Measurements from ENCODE around the gene SPA17.

The SPA17 gene

DNA sequence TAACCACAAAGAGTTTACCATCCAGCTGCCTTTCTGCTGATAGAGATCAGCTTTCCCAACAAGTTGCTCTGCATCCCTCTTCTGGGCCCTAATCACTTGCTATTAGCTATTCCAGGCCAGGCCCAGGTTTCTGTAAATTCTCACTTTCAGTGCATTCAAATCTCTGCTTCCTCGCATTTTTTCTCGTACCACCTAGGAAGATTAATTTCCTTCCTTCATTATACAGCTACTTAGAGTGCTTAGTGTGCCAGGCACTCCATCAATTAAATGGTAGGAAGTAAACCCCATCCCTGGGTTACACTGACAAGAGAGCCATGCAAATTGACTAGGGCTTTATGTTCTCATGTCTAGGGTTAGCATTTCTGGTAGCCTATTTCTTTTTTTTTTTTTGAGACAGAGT is 9.8 kb upstream of the SPA17 start:
- no peak for DNase-seq

DNA sequence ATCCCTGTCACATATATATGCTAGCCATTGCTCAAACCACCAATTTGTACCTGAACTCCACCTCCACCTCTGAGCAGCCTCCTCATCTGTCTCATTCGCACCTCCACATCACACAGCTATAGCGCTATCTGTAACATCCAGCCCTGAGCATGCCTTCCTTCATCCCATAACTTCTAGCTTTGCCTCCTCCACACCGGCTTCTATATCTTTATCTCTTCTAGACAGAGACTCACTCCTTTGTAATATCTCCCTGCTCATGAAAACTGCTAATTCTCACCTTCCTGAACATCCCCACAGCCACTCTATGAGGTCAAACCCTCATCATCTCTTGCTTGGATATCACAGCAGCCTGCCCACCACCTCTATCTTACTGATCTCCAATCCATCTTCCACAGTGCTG is 6.1 kb upstream of the SPA17 start:
- no peak for DNase-seq

DNA sequence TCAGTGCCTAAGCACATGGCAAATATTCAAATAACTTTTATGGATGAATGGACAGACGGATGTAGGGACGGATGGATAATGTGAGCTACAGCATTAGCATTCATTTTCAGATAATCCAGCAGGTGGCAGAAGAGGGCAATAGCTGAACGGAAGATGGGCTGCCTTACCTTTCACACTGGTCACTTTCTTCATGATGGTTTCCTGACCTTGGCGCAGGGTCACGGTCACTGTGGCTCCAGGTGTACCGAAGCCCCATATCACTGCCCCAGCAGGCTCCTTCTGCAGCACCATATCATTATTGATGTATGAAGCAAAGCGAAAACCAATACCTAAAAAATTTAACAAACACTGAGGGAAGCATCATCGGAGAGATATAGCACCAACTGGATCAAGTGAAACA is 4.5 kb upstream of the SPA17 start:
- no peak for DNase-seq

DNA sequence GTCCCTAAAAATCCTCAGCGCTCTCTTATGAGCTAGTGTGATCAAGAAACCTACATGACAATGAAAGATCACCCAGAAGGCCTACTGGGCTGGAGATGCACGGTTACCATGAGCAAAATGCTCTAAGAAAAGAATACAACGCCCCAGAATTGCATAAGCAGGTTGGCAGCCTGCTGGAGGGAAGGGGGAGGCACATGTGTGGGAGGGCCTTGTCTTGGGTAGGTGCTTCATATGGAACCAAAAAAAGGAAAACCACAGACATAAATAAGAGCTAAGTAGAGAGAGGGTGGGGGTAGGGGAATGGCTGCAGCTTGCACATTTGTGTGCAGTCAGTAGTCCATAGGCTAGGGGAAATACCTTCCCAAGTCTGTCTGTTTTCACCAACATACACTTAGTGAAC is 3.0 kb upstream of the SPA17 start:
- no peak for DNase-seq

DNA sequence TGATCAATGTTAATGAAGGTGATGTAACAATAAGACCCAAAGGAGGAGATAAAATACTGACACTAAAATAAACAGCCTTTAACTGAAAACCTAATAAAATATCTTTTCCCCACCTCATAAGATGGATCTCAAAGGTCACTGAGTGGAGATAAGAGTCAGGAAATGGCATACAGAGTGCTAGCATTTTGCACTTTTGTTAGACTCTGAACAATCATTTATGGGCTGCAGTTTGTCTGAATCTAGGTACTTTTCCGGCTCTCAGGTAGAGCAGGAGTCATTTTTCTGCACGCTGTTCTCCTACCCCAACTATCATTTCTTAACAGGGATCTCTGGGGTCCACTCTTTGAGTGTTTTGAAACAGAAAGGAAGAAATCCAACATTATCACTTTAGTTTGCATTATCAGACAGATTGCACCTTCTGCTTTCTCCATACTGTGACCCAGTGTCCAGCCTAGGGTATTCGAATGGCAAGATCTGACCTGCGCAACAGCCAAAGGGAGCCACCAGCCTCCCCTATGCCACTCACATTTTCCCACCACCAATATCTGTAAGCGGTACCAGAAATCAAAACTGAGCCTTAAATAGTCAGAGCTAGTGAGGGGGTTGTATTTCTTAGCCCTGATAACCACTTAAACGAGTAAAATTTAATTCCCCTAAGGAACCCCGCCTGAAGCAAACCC is 1.0 kb upstream of the SPA17 start:
- no peak for DNase-seq

DNA sequence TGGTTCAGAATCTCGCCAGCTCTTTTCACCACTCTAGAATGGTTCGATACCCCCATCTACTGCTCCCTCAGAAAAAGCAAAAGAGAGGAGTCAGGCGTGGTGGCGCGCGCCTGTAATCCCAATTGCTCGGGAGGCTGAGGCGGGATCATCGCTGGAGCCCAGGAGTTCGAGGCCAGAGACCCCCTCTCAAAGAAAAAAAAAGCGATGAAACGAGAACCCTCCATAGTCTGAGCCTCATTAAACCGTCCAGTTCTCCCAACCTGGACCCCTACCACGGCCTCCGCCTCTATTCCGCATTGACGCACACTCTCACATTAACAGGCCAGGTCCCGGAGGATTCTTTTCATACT is 439 bp downstream of the SPA17 start:
- no peak for DNase-seq

DNA sequence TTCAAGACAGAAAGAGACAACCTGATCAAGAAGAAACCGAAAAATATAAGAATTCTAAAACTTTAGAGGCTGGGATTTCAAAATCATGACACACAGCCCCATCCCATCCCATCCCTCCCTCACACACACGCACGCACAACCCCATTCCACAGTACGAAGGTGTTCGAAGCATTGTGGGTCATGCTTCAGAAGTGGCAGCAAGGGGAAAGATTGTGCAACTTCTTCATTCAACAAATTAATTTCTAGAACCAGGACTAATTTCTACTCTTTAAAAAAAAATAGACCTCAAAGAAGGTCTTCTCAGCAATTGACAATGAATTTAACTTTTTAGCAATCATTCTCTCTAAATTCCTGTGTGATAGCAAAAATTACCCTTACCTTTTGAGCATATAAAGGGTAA is 867 bp downstream of the SPA17 start:
- DNase-seq = no peak

DNA sequence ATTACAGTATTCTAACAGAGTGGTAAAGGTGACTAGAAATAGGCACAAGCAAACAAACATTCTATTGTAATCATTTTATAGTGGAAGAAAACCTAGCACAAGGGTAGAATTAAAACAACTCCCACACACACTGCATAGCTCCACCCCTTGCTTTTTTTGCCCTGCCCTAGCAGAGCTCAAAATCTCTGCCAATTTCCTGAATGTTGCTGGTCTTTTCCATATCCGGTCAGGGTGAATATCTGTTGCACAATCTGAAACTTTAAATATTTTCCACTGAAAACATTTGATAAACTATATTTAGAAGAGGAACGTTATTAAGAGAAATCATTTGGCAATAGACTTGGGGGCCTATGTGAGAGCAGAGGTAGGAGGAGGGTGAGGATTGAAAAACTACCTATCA is 2.7 kb downstream of the SPA17 start:
- no peak for DNase-seq

DNA sequence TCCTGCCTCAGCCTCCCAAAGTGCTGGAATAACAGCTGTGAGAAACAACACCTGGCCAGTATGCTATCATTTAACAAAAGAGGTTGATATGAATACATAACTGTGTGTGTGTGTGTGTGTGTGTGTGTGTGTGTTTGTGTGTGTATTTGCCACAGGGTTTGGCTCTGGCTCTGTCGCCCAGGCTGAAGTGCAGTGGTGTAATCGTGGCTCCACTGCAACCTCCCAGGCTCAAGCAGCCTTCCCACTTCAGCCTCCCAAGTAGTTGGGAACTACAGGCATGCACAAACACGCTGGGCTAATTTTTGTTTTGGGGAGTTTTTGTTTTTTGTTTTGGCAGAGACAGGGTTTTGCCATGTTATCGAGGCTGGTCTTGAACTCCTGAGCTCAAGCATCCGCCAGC is 4.7 kb downstream of the SPA17 start:
- no peak for DNase-seq

DNA sequence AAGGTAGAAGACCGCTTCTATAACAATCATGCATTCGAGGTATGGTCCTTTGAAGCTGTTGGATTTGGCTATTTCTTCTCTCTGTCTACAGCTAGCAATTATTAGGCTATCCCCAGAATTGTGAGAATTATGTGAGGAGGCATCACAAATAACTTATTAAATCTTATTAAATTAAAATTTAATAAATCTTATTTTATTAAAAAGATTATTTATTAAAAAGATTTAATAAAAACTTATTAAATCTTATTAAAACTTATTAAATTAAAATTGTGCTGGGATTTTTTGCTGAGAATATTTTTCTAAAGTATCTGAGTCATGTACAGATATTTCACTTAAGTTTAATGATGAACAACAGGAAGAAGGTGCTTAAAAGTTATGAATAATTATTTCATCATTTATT is 7.7 kb downstream of the SPA17 start:
- no peak for DNase-seq

DNA sequence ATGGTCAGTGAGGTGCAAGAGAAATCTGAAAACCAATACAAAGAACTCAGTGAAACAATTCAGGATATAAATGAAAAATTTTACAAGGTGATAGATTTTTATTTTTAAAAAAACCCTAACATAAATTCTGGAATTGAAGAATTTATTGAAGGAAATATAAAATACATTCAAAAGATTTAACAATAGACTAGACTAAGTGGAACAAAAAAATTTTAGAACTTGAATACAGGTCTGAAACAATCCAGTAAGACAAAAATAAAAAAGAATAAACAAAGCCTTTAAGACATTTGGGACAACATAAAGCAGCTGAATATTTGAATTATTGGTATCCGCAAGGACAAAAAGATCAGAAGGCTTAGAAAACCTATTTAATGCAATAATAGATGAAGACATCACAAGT is 8.7 kb downstream of the SPA17 start:
- DNase-seq = no peak

DNA sequence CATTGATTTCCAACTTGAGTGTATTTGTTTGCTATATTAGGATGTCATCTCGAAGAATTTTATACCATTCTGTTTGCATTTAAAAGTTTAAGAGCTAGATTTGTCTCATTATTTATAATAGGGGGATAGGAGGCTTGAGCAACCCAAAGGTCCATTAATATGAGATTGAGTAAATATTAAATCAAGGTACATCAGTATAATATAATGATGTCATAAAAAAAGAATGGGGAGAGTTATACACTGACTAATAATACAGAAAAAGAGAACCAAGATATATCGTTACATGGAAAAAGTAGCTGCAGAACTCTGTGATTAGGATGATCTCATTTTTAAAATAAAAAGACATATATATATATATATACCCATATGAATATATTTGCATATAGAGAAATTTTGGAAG is 19.4 kb downstream of the SPA17 start:
- DNase-seq = no peak

DNA sequence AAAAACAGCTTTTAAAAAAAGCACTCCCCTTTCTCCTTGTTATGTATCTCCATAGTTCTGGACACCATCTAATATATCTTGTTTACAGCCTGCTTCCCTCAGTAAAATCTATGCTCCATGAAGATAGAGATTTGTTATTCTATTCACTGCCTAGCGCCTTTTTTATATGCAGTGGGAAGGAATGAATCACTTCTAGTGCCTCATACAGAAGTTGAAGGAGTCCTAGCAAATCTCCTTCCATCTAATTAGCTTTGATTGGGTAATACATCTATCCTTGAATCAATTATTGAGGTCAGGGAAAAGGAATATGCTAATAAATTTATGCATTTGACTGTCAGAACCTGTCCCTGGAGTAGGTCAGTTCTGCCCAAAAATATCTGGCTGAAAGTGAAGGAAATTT is 25.8 kb downstream of the SPA17 start:
- no peak for DNase-seq

DNA sequence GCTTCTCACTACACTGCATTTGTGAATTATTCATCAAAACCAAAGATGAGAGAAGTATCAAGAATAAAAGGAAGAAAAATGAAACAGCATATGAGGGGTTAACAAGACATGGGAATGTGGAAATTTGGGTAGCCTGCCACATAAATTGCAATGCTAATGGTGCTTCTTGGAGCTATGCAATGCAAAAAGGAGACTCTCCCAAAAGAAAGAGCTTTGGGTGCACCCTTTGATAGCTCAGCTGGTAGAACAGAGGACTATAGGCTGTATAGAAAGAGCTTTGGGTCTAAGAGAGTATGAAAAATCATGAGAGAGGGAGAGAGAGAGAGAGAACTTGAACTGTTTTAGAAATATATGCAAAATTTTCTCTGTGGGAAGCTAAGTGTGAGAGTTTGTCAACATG is 26.3 kb downstream of the SPA17 start:
- no peak for DNase-seq

DNA sequence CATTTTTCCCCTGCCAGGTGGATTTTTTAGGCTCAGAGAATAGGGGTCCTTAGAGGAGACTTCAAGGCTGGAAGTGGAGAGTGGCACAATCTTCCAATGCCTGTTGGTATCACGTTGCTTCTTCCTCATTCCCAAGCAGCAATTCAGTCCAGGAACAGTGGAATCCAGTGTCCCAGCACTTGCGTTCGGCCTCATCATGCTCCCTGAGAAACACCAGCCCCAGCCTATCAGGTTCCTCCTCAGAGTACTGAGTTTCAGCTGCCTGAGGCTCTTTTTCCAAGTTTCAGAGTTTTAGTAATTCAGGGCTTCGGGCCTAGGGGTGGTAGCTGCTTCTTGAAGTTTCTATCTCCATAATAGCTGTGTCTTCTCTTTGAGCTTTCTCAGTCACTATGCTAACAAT is 34.1 kb downstream of the SPA17 start:
- no peak for DNase-seq

DNA sequence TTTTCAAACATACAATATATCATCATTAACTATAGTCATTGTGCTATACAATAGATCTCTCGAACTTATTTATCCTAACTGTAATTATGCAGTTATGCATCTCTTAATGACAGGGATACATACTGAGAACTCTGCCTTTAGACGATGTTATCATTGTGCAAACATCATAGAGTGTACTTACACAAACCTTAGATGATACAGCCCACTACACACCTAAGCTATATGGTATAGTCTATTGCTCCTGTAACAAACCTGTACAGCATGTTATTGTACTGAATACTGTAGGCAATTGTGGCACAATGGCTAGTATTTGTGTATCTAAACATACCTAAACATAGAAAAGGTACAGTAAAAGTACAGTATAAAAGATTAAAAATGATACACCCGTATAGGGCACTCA is 38.7 kb downstream of the SPA17 start:
- no peak for DNase-seq

DNA sequence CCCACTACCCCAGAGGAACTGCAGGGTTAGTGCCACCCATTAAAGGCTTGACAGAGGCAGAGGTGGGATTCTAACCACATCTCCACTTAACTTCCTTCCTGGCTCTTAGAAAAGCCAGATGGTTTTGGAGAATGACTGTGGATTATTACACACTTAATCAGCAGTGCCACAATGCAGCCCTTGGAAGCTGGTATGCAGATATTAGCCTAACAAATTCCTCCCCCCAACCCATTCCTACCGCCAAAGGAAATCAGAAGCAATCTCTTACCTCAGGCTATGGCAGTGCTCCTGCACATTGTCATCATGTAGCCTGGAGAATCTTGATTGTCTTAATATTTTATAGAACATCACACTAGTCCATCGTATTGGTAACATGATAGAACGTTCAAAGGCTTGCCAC is 42.9 kb downstream of the SPA17 start:
- no peak for DNase-seq

DNA sequence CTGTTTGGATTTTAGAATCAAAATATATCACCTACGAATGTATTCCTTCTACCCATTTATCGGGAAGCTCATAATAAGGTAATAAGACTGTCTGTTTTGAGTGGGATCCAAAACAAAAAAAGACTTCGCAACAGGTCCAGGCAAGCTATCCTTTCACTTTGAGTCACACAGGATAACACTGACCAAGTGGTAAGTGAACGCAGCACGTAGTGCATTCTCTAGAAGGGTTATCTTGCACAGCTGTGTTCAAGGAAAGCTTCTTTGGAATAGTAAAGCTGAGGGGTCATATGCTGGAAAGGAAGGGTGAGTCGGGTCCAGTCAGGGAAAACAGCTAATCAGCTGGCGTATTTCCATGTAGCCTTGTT is 43.7 kb downstream of the SPA17 start:
- DNase-seq = no peak

DNA sequence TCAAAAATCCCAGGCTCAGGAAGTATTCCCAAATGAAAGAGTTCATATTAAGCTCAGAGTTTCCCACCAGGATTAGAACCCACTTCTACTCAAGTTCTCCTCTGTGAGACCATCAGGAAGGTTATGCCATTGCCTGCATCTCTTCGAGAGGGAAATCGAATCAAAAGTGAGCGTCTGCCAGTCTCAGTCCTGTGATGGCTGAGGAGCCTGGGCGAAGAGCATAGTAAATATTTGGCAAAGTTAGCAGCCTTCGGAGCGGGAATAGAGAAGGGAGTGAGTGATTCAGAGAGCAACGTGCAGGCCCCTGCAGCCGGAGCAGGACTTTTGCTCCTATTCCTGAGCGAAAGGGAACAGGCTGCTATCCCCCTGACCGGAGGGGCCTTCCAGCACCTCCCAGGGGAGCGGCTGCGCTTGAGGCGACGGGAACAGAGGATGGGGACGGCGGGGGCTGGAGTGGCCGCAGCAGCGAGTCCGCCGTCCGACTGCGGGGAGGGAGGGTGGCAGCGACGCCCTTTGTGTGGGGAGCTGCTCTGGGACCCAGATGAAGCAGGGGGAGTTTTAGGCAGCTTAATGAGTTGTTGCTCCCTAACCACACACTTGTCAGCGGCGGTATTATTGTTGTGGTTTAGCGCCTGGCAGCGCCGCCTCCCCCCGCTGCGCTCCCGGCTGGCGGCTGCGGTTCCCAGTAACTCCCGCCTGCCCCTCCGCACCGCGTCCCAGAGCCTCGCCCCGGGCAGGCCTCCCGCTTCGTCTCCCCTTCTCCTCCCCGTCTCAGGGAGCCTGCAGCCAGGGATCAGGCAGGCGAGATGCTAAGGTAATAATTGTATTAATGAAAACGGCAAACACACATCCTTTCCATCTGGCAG is 44.3 kb downstream of the SPA17 start:
- DNase-seq = no peak

DNA sequence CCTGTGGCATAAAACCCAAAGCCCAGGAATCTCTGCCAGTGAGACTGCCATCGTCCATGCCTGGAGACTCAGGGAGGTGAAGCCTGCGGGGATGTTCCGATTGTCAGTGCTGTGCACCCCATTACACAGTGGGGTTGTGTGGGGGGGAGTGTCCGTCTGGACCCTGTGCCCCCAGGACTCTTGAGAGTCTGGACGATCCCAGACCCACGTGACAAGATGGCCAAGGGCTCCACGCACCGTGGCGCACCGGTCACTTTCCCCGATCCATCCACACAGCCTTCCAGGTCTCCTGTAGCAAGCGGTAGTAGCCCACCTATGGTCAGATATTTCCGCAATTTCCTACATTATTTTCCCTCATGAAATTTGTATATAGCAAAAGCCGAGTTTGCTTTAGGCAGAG is 45.1 kb downstream of the SPA17 start:
- DNase-seq = no peak

DNA sequence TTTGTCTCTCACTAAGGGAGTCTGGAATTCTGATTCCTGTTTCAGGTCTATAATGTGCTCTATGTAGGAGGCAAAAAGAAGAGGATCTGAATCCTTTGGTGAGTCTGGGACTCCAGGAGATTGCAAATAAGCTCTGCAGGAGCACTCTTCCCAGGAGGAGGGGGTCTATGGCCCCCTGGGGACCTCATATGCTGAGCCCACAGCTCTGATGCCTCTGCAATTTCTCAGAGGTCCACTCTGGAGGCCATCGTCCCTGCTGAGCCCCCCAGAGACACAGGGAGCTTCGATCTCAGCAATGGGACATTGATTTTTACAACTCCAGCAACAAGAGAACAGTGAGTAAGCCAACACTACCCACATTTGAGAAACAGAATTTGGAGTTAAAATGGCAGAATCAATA is 45.8 kb downstream of the SPA17 start:
- DNase-seq = no peak

DNA sequence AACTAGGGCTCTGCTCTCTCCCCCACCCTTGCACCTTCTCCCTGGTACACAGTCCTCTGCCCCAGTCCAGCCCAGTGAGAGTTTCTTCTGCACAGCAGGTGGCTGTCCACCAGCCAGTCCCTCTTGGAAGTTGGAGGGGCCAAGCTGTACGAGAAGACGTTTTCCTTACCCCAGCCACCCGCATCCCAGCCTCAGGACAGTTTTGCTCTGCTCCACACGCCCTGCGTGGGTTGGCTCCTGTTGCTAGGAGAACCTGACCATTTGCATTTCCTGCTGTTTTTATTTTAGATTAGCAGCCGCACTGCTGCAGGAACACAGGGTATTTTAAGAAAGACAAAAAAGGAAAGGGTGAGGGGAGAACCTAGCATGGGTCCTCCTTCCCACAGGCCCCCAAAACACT is 48.5 kb downstream of the SPA17 start:
- DNase-seq = no peak

DNA sequence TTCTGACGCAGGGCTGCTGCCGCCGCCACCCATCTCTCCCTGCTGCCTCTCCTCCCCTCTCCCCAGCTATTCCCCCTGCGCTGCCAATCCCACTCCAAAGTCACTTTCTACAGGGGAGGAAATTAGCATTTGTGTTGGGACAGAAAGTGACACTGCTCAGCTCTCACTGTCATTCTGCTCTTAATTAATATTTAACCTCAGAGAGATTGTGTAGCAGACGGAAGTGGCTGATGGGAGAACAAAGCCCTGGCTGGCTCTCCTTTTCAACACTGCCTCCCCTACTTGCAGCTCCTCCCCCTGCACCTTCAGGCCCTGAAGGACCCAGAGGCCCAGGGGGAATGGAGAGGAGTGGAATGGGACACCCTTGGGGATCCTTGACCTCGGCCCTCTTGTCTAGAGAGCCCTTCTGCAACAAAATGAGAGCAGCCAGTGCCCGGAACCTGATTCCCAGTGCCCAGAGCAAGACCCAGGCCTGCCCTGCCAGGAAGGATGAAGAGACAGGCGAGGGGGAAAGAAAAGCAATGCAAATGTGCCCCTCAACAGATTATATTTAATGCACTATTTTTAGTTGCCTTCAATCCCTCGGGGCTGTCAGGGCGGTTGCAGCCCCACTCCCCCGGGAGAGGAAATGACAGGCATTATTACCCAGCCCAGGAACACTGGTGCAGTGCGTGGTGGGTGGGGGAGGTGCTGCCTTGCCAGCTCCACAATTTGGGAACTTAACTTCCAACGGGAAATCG is 51.4 kb downstream of the SPA17 start:
- no peak for DNase-seq

DNA sequence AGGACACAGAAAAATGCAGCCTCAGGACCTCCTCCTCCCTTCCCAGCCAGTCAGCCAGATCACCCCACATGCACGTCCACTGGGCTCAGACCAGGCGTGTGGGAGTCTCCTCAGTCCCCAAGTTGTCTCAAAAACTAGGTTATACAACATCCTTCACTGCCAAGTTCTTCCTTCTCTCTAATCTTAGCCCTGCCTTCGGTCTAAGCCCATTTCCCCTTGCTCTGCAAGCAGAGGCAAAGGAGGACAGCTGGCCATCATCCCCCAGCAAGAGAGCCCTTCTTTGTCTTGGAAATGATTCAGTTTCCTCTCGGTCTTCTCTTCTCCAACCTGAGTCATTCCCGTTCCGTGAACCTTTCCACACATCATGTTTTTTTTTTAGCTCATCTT is 52.0 kb downstream of the SPA17 start:
- no peak for DNase-seq
